ENCODE results near the gene COL9A3.

- no peak for TF ChIP-seq CTCF (IDR thresholded peaks at IDR 0.05)
- TF ChIP-seq POLR2A (IDR thresholded peaks at IDR 0.05; ENCODE audit: low read depth), result no peak
- TF ChIP-seq POLR2AphosphoS5 (IDR thresholded peaks at IDR 0.05), result no peak
Observed at GRCh38 chr20:62814709-62815065, 2.2 kb upstream of the COL9A3 start.

Measured in esophagus muscularis mucosa (tissue), 3 donors.